Ovary (tissue), 3 donors: Measurements from ENCODE around the gene GPR137.
"Not testable (repeated sequence)": the region's sequence is repeated elsewhere in the genome, so short reads cannot be mapped to it uniquely, and the experiment has no call there.

Source experiments
- EP300 ChIP-seq: sonication (generic); formaldehyde crosslinking; IDR thresholded peaks from one replicate; pipeline ENCODE4 v1.6.1; 2017; ENCODE audit warnings: antibody characterized with exemption
- TF ChIP-seq, protein P1 (sequence below), 3 donors: fragments of 450-650 bp in 2 of 3; fragments of 200-600 bp in 1 of 3; IDR thresholded peaks; one replicate each; pipeline versions ENCODE4 v1.5.1 to v1.8.0; 2016 to 2022; ENCODE audit warnings: antibody characterized with exemption in 3 of 3, mild to moderate bottlenecking in 1 of 3
- donor health status: DM: no; HTN: no; CAD: no.

DNA sequence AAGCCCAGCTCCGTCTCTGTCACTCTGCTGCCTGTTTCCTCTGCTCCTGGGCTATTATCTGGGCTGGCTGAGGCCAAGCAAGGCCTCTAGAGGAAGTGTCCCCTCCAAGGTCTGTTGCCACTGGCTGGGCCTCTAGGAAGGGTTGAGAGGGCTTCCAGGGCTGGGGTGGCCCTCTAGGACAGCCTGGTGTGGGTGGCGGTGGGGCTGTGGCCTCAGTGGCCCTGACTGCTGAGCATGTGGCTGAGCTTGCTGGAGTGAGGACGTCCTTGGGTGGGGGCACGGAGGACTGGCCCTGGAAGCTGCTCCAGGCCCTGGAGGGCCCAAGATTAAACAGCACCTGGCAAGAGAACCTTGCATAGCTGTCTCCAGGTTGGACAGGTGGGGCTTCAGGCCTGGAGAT lies 38.3 kb downstream of the GPR137 start:
- TF ChIP-seq, protein P1, sequence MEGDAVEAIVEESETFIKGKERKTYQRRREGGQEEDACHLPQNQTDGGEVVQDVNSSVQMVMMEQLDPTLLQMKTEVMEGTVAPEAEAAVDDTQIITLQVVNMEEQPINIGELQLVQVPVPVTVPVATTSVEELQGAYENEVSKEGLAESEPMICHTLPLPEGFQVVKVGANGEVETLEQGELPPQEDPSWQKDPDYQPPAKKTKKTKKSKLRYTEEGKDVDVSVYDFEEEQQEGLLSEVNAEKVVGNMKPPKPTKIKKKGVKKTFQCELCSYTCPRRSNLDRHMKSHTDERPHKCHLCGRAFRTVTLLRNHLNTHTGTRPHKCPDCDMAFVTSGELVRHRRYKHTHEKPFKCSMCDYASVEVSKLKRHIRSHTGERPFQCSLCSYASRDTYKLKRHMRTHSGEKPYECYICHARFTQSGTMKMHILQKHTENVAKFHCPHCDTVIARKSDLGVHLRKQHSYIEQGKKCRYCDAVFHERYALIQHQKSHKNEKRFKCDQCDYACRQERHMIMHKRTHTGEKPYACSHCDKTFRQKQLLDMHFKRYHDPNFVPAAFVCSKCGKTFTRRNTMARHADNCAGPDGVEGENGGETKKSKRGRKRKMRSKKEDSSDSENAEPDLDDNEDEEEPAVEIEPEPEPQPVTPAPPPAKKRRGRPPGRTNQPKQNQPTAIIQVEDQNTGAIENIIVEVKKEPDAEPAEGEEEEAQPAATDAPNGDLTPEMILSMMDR (IDR thresholded peaks at IDR 0.05): not testable (repeated sequence)
- TF ChIP-seq EP300: not testable (repeated sequence)
